Measurements from ENCODE around the gene SNX18.

Gene SNX18

DNA sequence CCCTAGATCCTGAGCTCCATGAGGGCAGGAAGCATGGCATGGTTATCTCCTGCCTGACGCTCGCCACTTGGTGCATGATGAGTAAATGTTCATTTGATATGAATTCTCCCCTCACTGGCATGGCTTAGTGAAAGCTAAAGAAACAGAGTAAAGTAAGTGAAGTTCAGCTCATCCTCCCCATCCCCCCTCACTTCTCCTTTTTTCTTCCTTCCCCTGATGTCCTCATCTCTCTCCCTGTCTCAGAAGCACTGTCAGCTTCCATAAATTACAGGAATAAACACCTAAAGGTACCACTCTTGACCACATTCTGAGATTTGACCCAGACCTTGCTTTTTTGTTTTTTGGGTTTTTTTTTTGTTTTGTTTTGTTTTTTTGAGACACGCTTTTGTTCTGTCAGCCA lies 73.3 kb downstream of the SNX18 start:
- Histone ChIP-seq H3K27ac (no peak overlapping the region), H3K79me2 (ENCODE audit: insufficient read depth, low read depth) (no peaks in the 10 kb centered on the region), H2AFZ (ENCODE audit: low read depth) (no peak overlapping the region), H4K20me1 (ENCODE audit: insufficient read depth) (no peaks in the 10 kb centered on the region), H3K27me3 (ENCODE audit: insufficient read depth, low read depth) (no peaks in the 10 kb centered on the region), H3K4me2 (no peak overlapping the region), H3K4me1 (ENCODE audit: low read depth, poor library complexity, severe bottlenecking) (peaks cover 7% of the 10 kb centered on the region), H3K9ac (no peak overlapping the region), H3K4me3 (IDR thresholded peaks at IDR 0.05; ENCODE audit: insufficient read depth, low read depth, low read length) (no peak overlapping the region), H3K36me3 (ENCODE audit: insufficient read depth) (no peaks in the 10 kb centered on the region)
- TF ChIP-seq CTCF (conservative IDR thresholded peaks at IDR 0.05; ENCODE audit: low read depth, low read length): no peak

- TF ChIP-seq CTCF (conservative IDR thresholded peaks at IDR 0.05; ENCODE audit: low read depth, low read length): no peak
- no peak overlapping the region for H3K4me3 ChIP-seq (IDR thresholded peaks at IDR 0.05; ENCODE audit: insufficient read depth, low read depth, low read length)
- H3K9ac ChIP-seq: no peak overlapping the region
- no peak overlapping the region for H2AFZ ChIP-seq (ENCODE audit: low read depth)
- no peaks in the 10 kb centered on the region for H4K20me1 ChIP-seq (ENCODE audit: insufficient read depth)
- H3K27ac ChIP-seq: no peak overlapping the region
- no peaks in the 10 kb centered on the region for H3K27me3 ChIP-seq (ENCODE audit: insufficient read depth, low read depth)
- no peaks in the 10 kb centered on the region for H3K36me3 ChIP-seq (ENCODE audit: insufficient read depth)
- no peaks in the 10 kb centered on the region for H3K79me2 ChIP-seq (ENCODE audit: insufficient read depth, low read depth)
- H3K4me2 ChIP-seq: no peak overlapping the region
- peaks cover 3% of the 10 kb centered on the region for H3K4me1 ChIP-seq (ENCODE audit: low read depth, poor library complexity, severe bottlenecking)
Observed at GRCh38 chr5:54593779-54594178, 76.2 kb downstream of the SNX18 start.

- Histone ChIP-seq H2AFZ (ENCODE audit: low read depth) (no peak overlapping the region), H3K79me2 (ENCODE audit: insufficient read depth, low read depth) (no peaks in the 10 kb centered on the region), H3K27me3 (ENCODE audit: insufficient read depth, low read depth) (no peaks in the 10 kb centered on the region), H3K4me1 (ENCODE audit: low read depth, poor library complexity, severe bottlenecking) (no peaks in the 10 kb centered on the region), H4K20me1 (ENCODE audit: insufficient read depth) (no peaks in the 10 kb centered on the region), H3K4me2 (no peak overlapping the region), H3K9ac (no peak overlapping the region), H3K27ac (no peak overlapping the region), H3K4me3 (IDR thresholded peaks at IDR 0.05; ENCODE audit: insufficient read depth, low read depth, low read length) (no peak overlapping the region), H3K36me3 (ENCODE audit: insufficient read depth) (no peaks in the 10 kb centered on the region)
- TF ChIP-seq CTCF (conservative IDR thresholded peaks at IDR 0.05; ENCODE audit: low read depth, low read length): no peak
Observed at GRCh38 chr5:54594181-54594580, 76.6 kb downstream of the SNX18 start.

DNA sequence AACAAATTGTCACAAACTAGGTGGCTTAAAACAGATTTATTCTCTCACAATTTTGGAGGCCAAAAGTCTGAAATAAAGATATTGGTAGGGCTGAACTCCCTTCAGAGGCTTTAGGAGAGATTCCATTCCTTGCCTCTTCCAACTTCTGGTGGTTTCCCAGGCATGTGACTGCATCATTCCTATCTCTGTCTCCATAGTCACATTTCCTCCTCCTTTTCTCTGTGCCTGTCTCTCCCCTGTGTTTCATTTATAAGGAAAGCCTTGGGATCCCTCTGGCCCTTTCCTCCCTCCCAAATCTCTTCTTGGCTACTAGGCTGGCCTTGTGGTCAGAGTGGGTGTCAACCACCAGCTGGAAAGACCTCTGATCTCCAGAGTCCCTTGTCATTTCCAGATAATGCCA lies 78.2 kb downstream of the SNX18 start:
- no peaks in the 10 kb centered on the region for H4K20me1 ChIP-seq (ENCODE audit: insufficient read depth)
- TF ChIP-seq CTCF (conservative IDR thresholded peaks at IDR 0.05; ENCODE audit: low read depth, low read length): no peak
- no peak overlapping the region for H3K9ac ChIP-seq
- no peaks in the 10 kb centered on the region for H3K36me3 ChIP-seq (ENCODE audit: insufficient read depth)
- H3K27me3 ChIP-seq (ENCODE audit: insufficient read depth, low read depth): no peaks in the 10 kb centered on the region
- no peaks in the 10 kb centered on the region for H3K4me1 ChIP-seq (ENCODE audit: low read depth, poor library complexity, severe bottlenecking)
- no peak overlapping the region for H3K27ac ChIP-seq
- no peak overlapping the region for H3K4me3 ChIP-seq (IDR thresholded peaks at IDR 0.05; ENCODE audit: insufficient read depth, low read depth, low read length)
- no peak overlapping the region for H2AFZ ChIP-seq (ENCODE audit: low read depth)
- H3K4me2 ChIP-seq: no peak overlapping the region
- no peaks in the 10 kb centered on the region for H3K79me2 ChIP-seq (ENCODE audit: insufficient read depth, low read depth)
